Parathyroid adenoma (tissue), 2 donors: ENCODE data around the gene SLC40A1.

ENCODE experiments used
- H2AFZ ChIP-seq: fragments of 300-600 bp; sonication (generic); one replicate; pipeline ENCODE4 v1.7.0; 2017; ENCODE audit warnings: antibody characterized with exemption, mild to moderate bottlenecking
- H3K27ac ChIP-seq: fragments of 300-600 bp; sonication (generic); one replicate; pipeline ENCODE4 v1.7.0; 2017
- H3K27me3 ChIP-seq: fragments of 300-600 bp; sonication (generic); one replicate; pipeline ENCODE4 v1.7.0; 2017; ENCODE audit warnings: low read length; ENCODE audit not compliant: control insufficient read depth, insufficient read depth
- H3K36me3 ChIP-seq: fragments of 300-600 bp; sonication (generic); one replicate; pipeline ENCODE4 v1.7.0; 2017; ENCODE audit warnings: low read length; ENCODE audit not compliant: control insufficient read depth, insufficient read depth
- H3K4me1 ChIP-seq: fragments of 300-600 bp; sonication (generic); one replicate; pipeline ENCODE4 v1.7.0; 2017; ENCODE audit warnings: control low read depth
- H3K4me2 ChIP-seq: fragments of 300-600 bp; sonication (generic); one replicate; pipeline ENCODE4 v1.7.0; 2017; ENCODE audit warnings: low read length
- H3K4me3 ChIP-seq: fragments of 300-600 bp; sonication (generic); one replicate; pipeline ENCODE4 v1.7.0; 2017; ENCODE audit warnings: low read depth, low read length
- H3K79me2 ChIP-seq: fragments of 300-600 bp; sonication (generic); one replicate; pipeline ENCODE4 v1.7.0; 2017; ENCODE audit warnings: control low read depth
- H3K9ac ChIP-seq: fragments of 300-600 bp; sonication (generic); one replicate; pipeline ENCODE4 v1.7.0; 2017; ENCODE audit warnings: mild to moderate bottlenecking
- H3K9me3 ChIP-seq: fragments of 300-600 bp; sonication (generic); one replicate; pipeline ENCODE4 v1.7.0; 2017; ENCODE audit warnings: low read length; ENCODE audit not compliant: control insufficient read depth
- CTCF ChIP-seq: fragments of 300-600 bp; sonication (generic); IDR thresholded peaks from one replicate; pipeline ENCODE4 v1.7.0; 2017; ENCODE audit warnings: antibody characterized with exemption, mild to moderate bottlenecking
- donor health status: primary hyperparathyroidism.

The SLC40A1 gene

GRCh38 chr2:189522435-189523151 is 58.0 kb downstream of the SLC40A1 start:
- H3K9ac ChIP-seq = no peak overlapping the region
- H3K79me2 ChIP-seq = no peaks in the 10 kb centered on the region
- H3K36me3 ChIP-seq = no peaks in the 10 kb centered on the region
- H3K27ac ChIP-seq = peak overlapping the region; percentile 9
- H3K4me2 ChIP-seq = no peak overlapping the region
- H2AFZ ChIP-seq = peak overlapping the region; percentile 67
- no peaks in the 10 kb centered on the region for H3K9me3 ChIP-seq
- no peak overlapping the region for H3K4me3 ChIP-seq
- H3K27me3 ChIP-seq = no peaks in the 10 kb centered on the region
- TF ChIP-seq CTCF = no peak
- H3K4me1 ChIP-seq = peaks cover 20% of the 10 kb centered on the region

GRCh38 chr2:189521699-189522434 is 58.7 kb downstream of the SLC40A1 start:
- peaks cover 18% of the 10 kb centered on the region for H3K4me1 ChIP-seq
- no peaks in the 10 kb centered on the region for H3K36me3 ChIP-seq
- peak overlapping the region; percentile 9 for H3K27ac ChIP-seq
- no peaks in the 10 kb centered on the region for H3K9me3 ChIP-seq
- no peak for TF ChIP-seq CTCF
- H3K79me2 ChIP-seq = no peaks in the 10 kb centered on the region
- no peak overlapping the region for H2AFZ ChIP-seq
- no peak overlapping the region for H3K4me2 ChIP-seq
- no peaks in the 10 kb centered on the region for H3K27me3 ChIP-seq
- no peak overlapping the region for H3K9ac ChIP-seq
- no peak overlapping the region for H3K4me3 ChIP-seq

GRCh38 chr2:189519631-189520387 is 60.8 kb downstream of the SLC40A1 start:
- no peak overlapping the region for H3K4me2 ChIP-seq
- peaks cover 18% of the 10 kb centered on the region for H3K4me1 ChIP-seq
- no peak overlapping the region for H3K4me3 ChIP-seq
- H3K9me3 ChIP-seq = no peaks in the 10 kb centered on the region
- H3K27ac ChIP-seq = no peak overlapping the region
- H3K27me3 ChIP-seq = no peaks in the 10 kb centered on the region
- no peaks in the 10 kb centered on the region for H3K79me2 ChIP-seq
- no peaks in the 10 kb centered on the region for H3K36me3 ChIP-seq
- TF ChIP-seq CTCF = no peak
- no peak overlapping the region for H3K9ac ChIP-seq
- H2AFZ ChIP-seq = peak overlapping the region; percentile 65

GRCh38 chr2:189517847-189518535 is 62.6 kb downstream of the SLC40A1 start:
- no peaks in the 10 kb centered on the region for H3K36me3 ChIP-seq
- H3K4me2 ChIP-seq = no peak overlapping the region
- no peak overlapping the region for H3K27ac ChIP-seq
- H3K9me3 ChIP-seq = no peaks in the 10 kb centered on the region
- H3K9ac ChIP-seq = no peak overlapping the region
- H3K4me1 ChIP-seq = peaks cover 18% of the 10 kb centered on the region
- no peak overlapping the region for H2AFZ ChIP-seq
- H3K79me2 ChIP-seq = no peaks in the 10 kb centered on the region
- H3K27me3 ChIP-seq = no peaks in the 10 kb centered on the region
- no peak overlapping the region for H3K4me3 ChIP-seq
- TF ChIP-seq CTCF = no peak
